Upper lobe of right lung (tissue), 1 donor: ENCODE measurements around the gene ZNF613. TPM values are rescaled to one million over a fixed set of nuclear protein-coding genes. Genes with fewer than 3 reads are reported as not detected.
"Not testable (repeated sequence)": the region's sequence is repeated elsewhere in the genome, so short reads cannot be mapped to it uniquely, and the experiment has no call there.

ENCODE experiments used
- ATAC-seq: fragments of 200-7000 bp; cut with Tn5 transposase; one replicate; pipeline ENCODE4 v1.9.1; 2020; ENCODE audit warnings: mild to moderate bottlenecking, moderate library complexity
- DNase-seq: peaks from one replicate; pipeline ENCODE4 v3.0.0-alpha.2; 2020
- H3K27ac ChIP-seq: fragments of 200-600 bp; one replicate; pipeline ENCODE4 v1.8.0; 2022
- H3K27me3 ChIP-seq: fragments of 200-600 bp; one replicate; pipeline ENCODE4 v1.8.0; 2022; ENCODE audit warnings: mild to moderate bottlenecking
- H3K36me3 ChIP-seq: fragments of 200-600 bp; one replicate; pipeline ENCODE4 v1.8.0; 2022
- H3K4me1 ChIP-seq: fragments of 200-600 bp; one replicate; pipeline ENCODE4 v1.8.0; 2022
- H3K4me3 ChIP-seq: fragments of 200-600 bp; one replicate; pipeline ENCODE4 v1.8.0; 2022; ENCODE audit warnings: mild to moderate bottlenecking
- H3K9me3 ChIP-seq: fragments of 200-600 bp; one replicate; pipeline ENCODE4 v1.8.0; 2022
- intact Hi-C: fragments of 100-400 bp; cut with DNase I; formaldehyde crosslinking; loops from one replicate; pipeline ENCODE4 v1.11.0; 2022
- total RNA-seq: library from RNA; stranded (reverse); fragmentation: NEBNext Ultra II Directional; extraction: Animal tissue kit (Norgen Biotek cat#: 25700); gene quantifications from one replicate; pipeline ENCODE4 v1.2.1, GENCODE V29; 2021
- TF ChIP-seq, protein P1 (sequence below): fragments of 200-600 bp; IDR thresholded peaks from one replicate; pipeline ENCODE4 v1.8.0; 2022; ENCODE audit warnings: antibody characterized with exemption
- donor health status: DM: no; HTN: yes; CAD: no; lungs with severe emphysema.

Gene ZNF613
- total RNA-seq, 1 donor from 2014 or later, result 5.8 TPM

DNA sequence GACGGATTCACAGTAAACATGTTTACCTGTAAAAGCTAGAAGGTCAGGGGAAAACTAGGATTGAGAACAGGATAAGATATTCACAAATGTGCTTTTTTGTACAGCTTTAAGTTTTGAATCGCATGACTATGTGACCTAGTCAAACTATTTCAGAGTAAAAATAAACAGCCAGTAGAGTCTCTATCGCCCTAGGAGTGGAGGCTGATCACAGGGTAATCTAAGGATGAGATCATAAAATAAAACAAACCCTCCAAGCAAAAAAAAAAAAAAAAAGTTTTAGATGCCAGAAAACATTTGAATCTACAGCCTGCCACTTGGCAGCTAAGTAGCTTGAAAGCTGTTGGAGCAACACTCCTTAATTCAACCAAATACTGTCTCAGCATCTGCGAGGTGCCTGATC lies 32.5 kb downstream of the ZNF613 start:
- H3K27ac ChIP-seq, result no peak overlapping the region
- DNase-seq (no peak), ATAC-seq (no peak)
- H3K9me3 ChIP-seq, result peaks cover 53% of the 10 kb centered on the region
- no peak overlapping the region for H3K4me3 ChIP-seq
- peaks cover 2% of the 10 kb centered on the region for H3K36me3 ChIP-seq
- H3K27me3 ChIP-seq, result no peaks in the 10 kb centered on the region
- intact Hi-C loops, result no loop called here
- H3K4me1 ChIP-seq, result no peaks in the 10 kb centered on the region
- TF ChIP-seq, protein P1, sequence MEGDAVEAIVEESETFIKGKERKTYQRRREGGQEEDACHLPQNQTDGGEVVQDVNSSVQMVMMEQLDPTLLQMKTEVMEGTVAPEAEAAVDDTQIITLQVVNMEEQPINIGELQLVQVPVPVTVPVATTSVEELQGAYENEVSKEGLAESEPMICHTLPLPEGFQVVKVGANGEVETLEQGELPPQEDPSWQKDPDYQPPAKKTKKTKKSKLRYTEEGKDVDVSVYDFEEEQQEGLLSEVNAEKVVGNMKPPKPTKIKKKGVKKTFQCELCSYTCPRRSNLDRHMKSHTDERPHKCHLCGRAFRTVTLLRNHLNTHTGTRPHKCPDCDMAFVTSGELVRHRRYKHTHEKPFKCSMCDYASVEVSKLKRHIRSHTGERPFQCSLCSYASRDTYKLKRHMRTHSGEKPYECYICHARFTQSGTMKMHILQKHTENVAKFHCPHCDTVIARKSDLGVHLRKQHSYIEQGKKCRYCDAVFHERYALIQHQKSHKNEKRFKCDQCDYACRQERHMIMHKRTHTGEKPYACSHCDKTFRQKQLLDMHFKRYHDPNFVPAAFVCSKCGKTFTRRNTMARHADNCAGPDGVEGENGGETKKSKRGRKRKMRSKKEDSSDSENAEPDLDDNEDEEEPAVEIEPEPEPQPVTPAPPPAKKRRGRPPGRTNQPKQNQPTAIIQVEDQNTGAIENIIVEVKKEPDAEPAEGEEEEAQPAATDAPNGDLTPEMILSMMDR, result no peak

DNA sequence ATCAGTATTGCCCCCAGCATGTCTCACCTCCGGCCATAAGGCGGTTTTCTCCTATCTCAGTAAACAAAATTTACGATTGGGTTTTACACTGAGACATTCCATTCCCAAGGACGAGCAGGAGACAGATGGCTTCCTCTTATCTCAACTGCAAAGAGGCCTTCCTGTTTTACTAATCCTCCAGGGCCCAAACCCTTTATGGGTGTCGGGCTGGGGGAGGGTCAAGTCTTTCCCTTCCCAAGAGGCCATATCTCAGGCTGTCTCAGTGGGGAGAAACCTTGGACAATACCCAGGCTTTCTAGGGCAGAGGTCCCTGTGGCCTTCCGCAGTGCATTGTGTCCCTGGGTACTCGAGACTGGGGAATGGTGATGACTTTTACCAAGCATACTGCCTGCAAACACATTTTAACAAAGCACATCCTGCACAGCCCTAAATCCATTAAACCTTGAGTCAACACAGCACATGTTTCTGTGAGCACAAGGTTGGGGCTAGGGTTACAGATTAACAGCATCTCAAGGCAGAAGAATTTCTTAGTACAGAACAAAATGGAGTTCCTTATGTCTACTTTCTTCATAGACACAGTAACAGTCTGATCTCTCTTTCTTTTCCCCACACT lies 33.5 kb downstream of the ZNF613 start:
- DNase-seq, H3K4me1 ChIP-seq, intact Hi-C loops, H3K4me3 ChIP-seq, H3K27ac ChIP-seq, H3K27me3 ChIP-seq, ATAC-seq: not testable (repeated sequence)
- Histone ChIP-seq H3K36me3 (peaks cover 11% of the 10 kb centered on the region), H3K9me3 (peaks cover 53% of the 10 kb centered on the region)

DNA sequence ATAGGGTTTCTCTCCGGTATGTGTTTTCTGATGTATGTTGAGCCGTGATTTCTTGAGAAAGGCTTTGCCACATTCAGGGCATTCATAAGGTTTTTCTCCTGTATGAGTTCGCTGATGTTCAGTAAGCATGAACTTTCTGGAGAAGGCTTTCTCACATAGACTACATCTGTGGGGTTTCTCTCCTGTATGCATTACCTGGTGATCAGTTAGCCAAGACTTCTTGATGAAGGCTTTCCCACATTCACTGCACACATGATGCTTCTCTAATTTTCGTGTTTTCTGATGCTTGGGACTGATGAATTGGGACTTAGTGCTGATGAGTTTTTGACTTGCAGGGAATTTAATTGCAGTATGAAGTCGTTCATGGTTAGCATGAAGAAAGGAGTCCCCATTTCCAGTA lies 38.3 kb downstream of the ZNF613 start:
- Histone ChIP-seq H3K27me3 (no peaks in the 10 kb centered on the region), H3K9me3 (peaks cover 88% of the 10 kb centered on the region), H3K36me3 (peaks cover 47% of the 10 kb centered on the region), H3K27ac (no peak overlapping the region), H3K4me1 (no peaks in the 10 kb centered on the region), H3K4me3 (no peak overlapping the region)
- intact Hi-C loops, result no loop called here
- TF ChIP-seq, protein P1, result no peak
- ATAC-seq, result no peak
- no peak for DNase-seq

DNA sequence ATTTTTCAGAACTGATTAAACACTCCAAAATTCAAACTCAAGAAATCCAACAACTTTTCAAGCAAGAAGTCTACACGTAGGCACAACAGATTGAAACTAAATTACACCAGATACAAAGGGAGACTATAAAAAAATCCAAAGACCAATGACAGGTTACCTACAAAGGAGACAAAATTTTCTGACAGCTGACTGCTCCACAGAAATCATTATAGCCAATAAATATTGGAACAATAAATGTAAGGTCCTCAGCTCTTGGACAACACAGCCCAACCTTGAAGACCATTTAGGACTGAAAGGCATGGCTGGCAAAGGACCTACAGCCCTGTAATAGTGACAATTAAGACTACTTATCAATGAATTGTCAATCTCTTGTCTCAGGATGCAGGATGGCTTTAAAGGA lies 43.4 kb downstream of the ZNF613 start:
- H3K27ac ChIP-seq, result no peak overlapping the region
- H3K9me3 ChIP-seq, result peaks cover 87% of the 10 kb centered on the region
- H3K4me3 ChIP-seq, result no peak overlapping the region
- peaks cover 65% of the 10 kb centered on the region for H3K36me3 ChIP-seq
- H3K27me3 ChIP-seq, result no peaks in the 10 kb centered on the region
- TF ChIP-seq, protein P1, result no peak
- no peak for DNase-seq
- intact Hi-C loops, result no loop called here
- ATAC-seq, result no peak
- H3K4me1 ChIP-seq, result no peaks in the 10 kb centered on the region

DNA sequence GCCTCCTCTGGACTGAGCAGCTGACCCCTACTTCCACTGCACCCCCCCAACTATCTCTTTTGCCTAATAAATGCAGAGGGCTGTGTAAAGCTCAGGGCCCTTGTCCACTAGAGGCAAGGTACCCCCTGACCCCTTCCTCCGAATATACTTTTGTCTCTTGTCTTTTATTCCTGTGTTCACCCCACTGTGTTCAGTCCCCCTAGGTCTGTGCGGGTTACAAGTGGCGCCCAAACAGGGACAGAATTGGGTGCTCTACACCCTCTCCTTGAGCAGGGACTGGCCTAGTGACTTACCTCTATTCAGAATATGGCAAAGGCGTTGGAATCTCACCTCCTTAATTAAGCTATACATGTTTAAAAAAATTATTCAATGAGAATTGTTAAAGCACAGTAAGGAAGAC lies 44.4 kb downstream of the ZNF613 start:
- ATAC-seq, result no peak
- Histone ChIP-seq H3K36me3 (peaks cover 56% of the 10 kb centered on the region), H3K9me3 (peaks cover 92% of the 10 kb centered on the region), H3K27ac (no peak overlapping the region), H3K27me3 (no peaks in the 10 kb centered on the region), H3K4me1 (no peaks in the 10 kb centered on the region), H3K4me3 (no peak overlapping the region)
- no peak for DNase-seq
- intact Hi-C loops, result no loop called here
- TF ChIP-seq, protein P1, result no peak

DNA sequence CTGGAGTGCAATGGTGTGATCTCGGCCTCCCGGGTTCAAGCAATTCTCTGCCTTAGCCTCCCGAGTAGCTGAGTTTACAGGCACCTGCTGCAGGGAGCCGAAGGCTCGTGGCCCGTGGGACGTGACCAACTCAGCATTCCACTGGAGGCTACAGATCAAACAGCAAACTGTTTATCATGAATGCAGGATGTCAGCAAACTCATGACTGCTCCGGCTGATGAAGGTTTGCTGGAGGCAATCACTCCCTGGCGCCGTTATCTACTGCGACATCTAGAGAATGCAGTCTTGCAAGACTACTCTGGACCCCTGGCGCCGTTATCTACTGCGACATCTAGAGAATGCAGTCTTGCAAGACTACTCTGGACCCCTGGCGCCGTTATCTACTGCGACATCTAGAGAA lies 48.5 kb downstream of the ZNF613 start:
- H3K9me3 ChIP-seq, result peaks cover 82% of the 10 kb centered on the region
- H3K27ac ChIP-seq, H3K4me1 ChIP-seq, H3K4me3 ChIP-seq, DNase-seq, H3K27me3 ChIP-seq, ATAC-seq, intact Hi-C loops: not testable (repeated sequence)
- peaks cover 28% of the 10 kb centered on the region for H3K36me3 ChIP-seq

DNA sequence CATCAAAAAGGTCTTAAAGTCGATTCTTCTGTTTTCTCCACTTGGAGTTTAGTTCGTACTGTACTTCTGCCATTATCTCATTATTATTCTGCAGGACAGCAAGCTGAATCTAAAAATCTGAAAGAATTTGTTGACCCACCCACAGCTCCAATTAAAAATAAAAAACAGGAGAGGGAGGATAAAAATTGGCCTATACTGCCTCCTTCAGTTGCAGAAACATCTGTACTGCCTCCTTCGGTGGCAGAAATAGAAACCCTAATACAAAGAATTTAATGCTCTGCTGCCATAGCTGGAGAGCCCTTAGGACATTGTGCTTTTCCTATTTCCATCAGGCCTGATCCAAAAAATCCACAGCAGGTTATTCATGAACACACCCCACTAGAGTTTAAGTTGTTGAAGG lies 49.6 kb downstream of the ZNF613 start:
- peaks cover 78% of the 10 kb centered on the region for H3K9me3 ChIP-seq
- H3K4me1 ChIP-seq, result no peaks in the 10 kb centered on the region
- DNase-seq, result no peak
- H3K36me3 ChIP-seq, result peaks cover 18% of the 10 kb centered on the region
- no peak overlapping the region for H3K27ac ChIP-seq
- TF ChIP-seq, protein P1, result no peak
- H3K27me3 ChIP-seq, result no peaks in the 10 kb centered on the region
- intact Hi-C loops, result no loop called here
- ATAC-seq, result no peak
- H3K4me3 ChIP-seq, result no peak overlapping the region
